K562 (cell line): ENCODE measurements around the gene BORCS5.

ENCODE experiments used
- BHLHE40 ChIP-seq: IDR thresholded peaks from 2 replicates; pipeline ENCODE4 v1.6.1; 2011; ENCODE audit warnings: low read length, improper control_type of control experiment
- KDM2B ChIP-seq: fragments of 250-450 bp; sonication (Bioruptor Pico); IDR thresholded peaks from 2 replicates; pipeline ENCODE4 v1.8.0; 2021; ENCODE audit warnings: mild to moderate bottlenecking, moderate library complexity
- NR2C1 ChIP-seq, 2 experiments: fragments of 450-650 bp; IDR thresholded peaks; 2 replicates each; pipeline ENCODE4 v1.6.1; 2017; ENCODE audit warnings: mild to moderate bottlenecking in 2 of 2, antibody characterized with exemption in 1 of 2, inconsistent platforms in 1 of 2, missing compliant biosample characterization in 1 of 2, missing genetic modification characterization in 1 of 2
- POLR2AphosphoS2 ChIP-seq: IDR thresholded peaks from 2 replicates; pipeline ENCODE4 v1.6.1; 2012; ENCODE audit warnings: low read length, improper control_type of control experiment
- POLR2AphosphoS5 ChIP-seq: IDR thresholded peaks from 2 replicates; pipeline ENCODE4 v1.6.1; 2011; ENCODE audit warnings: mild to moderate bottlenecking, low read depth, low read length, moderate library complexity; ENCODE audit not compliant: control insufficient read depth, insufficient read depth
- ZNF184 ChIP-seq: sonication (generic); formaldehyde crosslinking; IDR thresholded peaks from 2 replicates; pipeline ENCODE4 v1.5.0; 2020; ENCODE audit warnings: missing genetic modification reagents
- TF ChIP-seq, protein P1 (sequence below), 3 experiments: IDR thresholded peaks in 2 of 3; conservative IDR thresholded peaks in 1 of 3; 2 replicates each; pipeline ENCODE4 v1.5.1; 2011 to 2012; ENCODE audit warnings: low read length in 3 of 3, mild to moderate bottlenecking in 3 of 3, control low read depth in 2 of 3, improper control_type of control experiment in 1 of 3, inconsistent platforms in 1 of 3, low read depth in 1 of 3, mixed read lengths in 1 of 3, moderate library complexity in 1 of 3; ENCODE audit not compliant: insufficient read depth in 2 of 3

DNA sequence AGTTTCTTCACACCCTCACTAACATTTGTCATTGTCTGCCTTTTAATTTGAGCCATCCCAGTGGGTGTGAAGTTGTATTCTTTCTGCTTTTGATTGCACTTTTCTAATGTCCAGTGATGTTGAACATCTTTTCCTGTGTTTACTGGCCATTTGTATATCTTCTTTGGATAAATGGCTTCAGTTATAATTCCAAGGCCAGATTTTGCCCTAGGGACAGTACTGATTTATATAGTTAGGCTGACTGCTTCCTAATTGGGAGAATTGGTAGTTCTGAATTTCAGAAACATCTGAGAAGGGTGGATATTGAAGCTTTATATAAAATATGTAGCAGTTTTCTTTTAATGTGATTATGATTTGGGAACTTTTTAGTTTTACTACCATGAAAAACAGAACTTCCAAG lies 97.4 kb downstream of the BORCS5 start:
- TF ChIP-seq BHLHE40 = no peak
- TF ChIP-seq POLR2AphosphoS5 = no peak
- no peak for TF ChIP-seq ZNF184
- TF ChIP-seq KDM2B (CRISPR knock-in tag) = no peak
- TF ChIP-seq POLR2AphosphoS2 = no peak
- TF ChIP-seq, protein P1, sequence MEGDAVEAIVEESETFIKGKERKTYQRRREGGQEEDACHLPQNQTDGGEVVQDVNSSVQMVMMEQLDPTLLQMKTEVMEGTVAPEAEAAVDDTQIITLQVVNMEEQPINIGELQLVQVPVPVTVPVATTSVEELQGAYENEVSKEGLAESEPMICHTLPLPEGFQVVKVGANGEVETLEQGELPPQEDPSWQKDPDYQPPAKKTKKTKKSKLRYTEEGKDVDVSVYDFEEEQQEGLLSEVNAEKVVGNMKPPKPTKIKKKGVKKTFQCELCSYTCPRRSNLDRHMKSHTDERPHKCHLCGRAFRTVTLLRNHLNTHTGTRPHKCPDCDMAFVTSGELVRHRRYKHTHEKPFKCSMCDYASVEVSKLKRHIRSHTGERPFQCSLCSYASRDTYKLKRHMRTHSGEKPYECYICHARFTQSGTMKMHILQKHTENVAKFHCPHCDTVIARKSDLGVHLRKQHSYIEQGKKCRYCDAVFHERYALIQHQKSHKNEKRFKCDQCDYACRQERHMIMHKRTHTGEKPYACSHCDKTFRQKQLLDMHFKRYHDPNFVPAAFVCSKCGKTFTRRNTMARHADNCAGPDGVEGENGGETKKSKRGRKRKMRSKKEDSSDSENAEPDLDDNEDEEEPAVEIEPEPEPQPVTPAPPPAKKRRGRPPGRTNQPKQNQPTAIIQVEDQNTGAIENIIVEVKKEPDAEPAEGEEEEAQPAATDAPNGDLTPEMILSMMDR (IDR thresholded peaks at IDR 0.05 in 2 of 3, conservative IDR thresholded peaks at IDR 0.05 in 1 of 3; ENCODE audit: insufficient read depth in 2 of 3, low read depth in 1 of 3, low read length in 3 of 3) = no peak
- no peak for TF ChIP-seq NR2C1 (IDR thresholded peaks at IDR 0.05)
- TF ChIP-seq NR2C1 (tag; IDR thresholded peaks at IDR 0.05) = no peak
